HCT116 (cell line): ENCODE measurements around the gene ATP5PO. TPM values are rescaled to one million over a fixed set of nuclear protein-coding genes. Genes with fewer than 3 reads are reported as not detected.

Experiments used
- ATAC-seq: fragments of 200-7000 bp; cut with Tn5 transposase; 2 replicates; pipeline ENCODE4 v1.9.1; 2020; ENCODE audit warnings: mild to moderate bottlenecking, moderate library complexity
- BruUV-seq: library from RNA; stranded (reverse); fragments of 400-500 nt; replicated peaks from 2 replicates; lab custom pipeline; 2021; lab: Mats Ljungman, UMichigan
- CTCF ChIA-PET: fragments of 300-600 bp; sonication (Branson Sonifier 250); formaldehyde crosslinking; loops from one replicate; lab custom pipeline; 2021; ENCODE audit warnings: antibody characterized with exemption; lab: Charles Lee
- POLR2A ChIA-PET: fragments of 300-600, 350-600 bp; sonication (Branson Sonifier 250); formaldehyde crosslinking; loops from one replicate; lab custom pipeline; 2021; ENCODE audit warnings: antibody characterized with exemption; lab: Charles Lee
- RAD21 ChIA-PET, 2 experiments: fragments of 300-600 bp; sonication (Branson Sonifier 250); formaldehyde crosslinking; loops; one replicate each; lab custom pipeline; 2023; ENCODE audit warnings: low total read pairs in 2 of 2; ENCODE audit not compliant: uncharacterized antibody in 2 of 2, unreplicated experiment in 2 of 2, low non-redundant PET in 1 of 2; lab: Charles Lee
- DNase-seq: peaks from one replicate; pipeline ENCODE4 v3.0.0-alpha.2; 2010; ENCODE audit warnings: low read depth, low spot score
- H2AFZ ChIP-seq: fragments of 200-600 bp; shearing (Covaris generic), sonication (generic); 2 replicates; pipeline ENCODE4 v1.6.1; 2017; ENCODE audit warnings: low read depth, mixed run types, mixed read lengths, antibody characterized with exemption, low read length; ENCODE audit not compliant: poor library complexity, severe bottlenecking
- H3K27ac ChIP-seq: 2 replicates; pipeline ENCODE4 v1.5.1; 2012; ENCODE audit warnings: low read depth, low read length
- H3K27me3 ChIP-seq: fragments of 200-600 bp; sonication (generic); 2 replicates; pipeline ENCODE4 v1.6.1; 2016; ENCODE audit warnings: mixed run types, low read length, mixed read lengths; ENCODE audit not compliant: insufficient read depth
- H3K36me3 ChIP-seq, 2 experiments: fragments of 200-500 bp in 1 of 2; fragments of 200-600 bp in 1 of 2; sonication (Bioruptor generic) in 1 of 2; sonication (generic) in 1 of 2; 2 replicates each; pipeline versions ENCODE4 v1.5.1 to v1.6.1; 2014 to 2016; ENCODE audit warnings: low read length in 2 of 2, inconsistent platforms in 1 of 2, mixed read lengths in 1 of 2, mixed run types in 1 of 2; ENCODE audit not compliant: insufficient read depth in 2 of 2, control insufficient read depth in 1 of 2
- H3K4me1 ChIP-seq, 2 experiments: fragments of 200-600 bp in 1 of 2; sonication (generic) in 1 of 2; 2 replicates each; pipeline versions ENCODE4 v1.5.1 to v1.6.1; 2012 to 2017; ENCODE audit warnings: low read length in 2 of 2, inconsistent platforms in 1 of 2, mild to moderate bottlenecking in 1 of 2, mixed read lengths in 1 of 2, mixed run types in 1 of 2, moderate library complexity in 1 of 2; ENCODE audit not compliant: insufficient read depth in 2 of 2, control insufficient read depth in 1 of 2
- H3K4me2 ChIP-seq: fragments of 200-600 bp; sonication (generic); 2 replicates; pipeline ENCODE4 v1.6.1; 2017; ENCODE audit warnings: mixed run types, low read length, mixed read lengths
- H3K4me3 ChIP-seq, 2 experiments: fragments of 200-600 bp in 1 of 2; sonication (generic) in 1 of 2; replicated peaks in 1 of 2; 2 replicates each; pipeline ENCODE4 v1.5.1; 2011 to 2016; ENCODE audit warnings: low read length in 2 of 2, control low read depth in 1 of 2, low read depth in 1 of 2, mild to moderate bottlenecking in 1 of 2, mixed read lengths in 1 of 2, mixed run types in 1 of 2
- H3K79me2 ChIP-seq: fragments of 200-600 bp; sonication (generic); 2 replicates; pipeline ENCODE4 v1.6.1; 2017; ENCODE audit warnings: mild to moderate bottlenecking, mixed run types, low read length, moderate library complexity, mixed read lengths; ENCODE audit not compliant: insufficient read depth
- H3K9ac ChIP-seq: fragments of 200-600 bp; sonication (generic); 2 replicates; pipeline ENCODE4 v1.6.1; 2016; ENCODE audit warnings: low read length, mixed read lengths
- H3K9me2 ChIP-seq: fragments of 200-600 bp; sonication (generic), shearing (Covaris generic); 2 replicates; pipeline ENCODE4 v1.6.1; 2017; ENCODE audit warnings: mixed run types, mild to moderate bottlenecking, moderate library complexity; ENCODE audit not compliant: insufficient read depth
- H3K9me3 ChIP-seq, 2 experiments: fragments of 200-500 bp in 1 of 2; fragments of 200-600 bp in 1 of 2; sonication (Bioruptor generic) in 1 of 2; sonication (generic) in 1 of 2; 2 replicates each; pipeline ENCODE4 v1.6.1; 2014 to 2017; ENCODE audit warnings: low read length in 2 of 2, mixed read lengths in 2 of 2, inconsistent platforms in 1 of 2, low read depth in 1 of 2, mild to moderate bottlenecking in 1 of 2, mixed run types in 1 of 2, moderate library complexity in 1 of 2; ENCODE audit not compliant: control insufficient read depth in 1 of 2, insufficient read depth in 1 of 2
- H4K20me1 ChIP-seq: fragments of 200-600 bp; sonication (generic), shearing (Covaris generic); 2 replicates; pipeline ENCODE4 v1.6.1; 2017; ENCODE audit warnings: mixed run types, mild to moderate bottlenecking, moderate library complexity; ENCODE audit not compliant: insufficient read depth
- ATF3 ChIP-seq: IDR thresholded peaks from 2 replicates; pipeline ENCODE4 v1.6.1; 2012
- CBX3 ChIP-seq: IDR thresholded peaks from 2 replicates; pipeline ENCODE4 v1.6.1; 2012; ENCODE audit warnings: low read depth
- CTCF ChIP-seq, 3 experiments: fragments of 200-600 bp in 1 of 3; sonication (generic) in 1 of 3; IDR thresholded peaks in 2 of 3; conservative IDR thresholded peaks in 1 of 3; 2 replicates each; pipeline ENCODE4 v1.5.1; 2012 to 2017; ENCODE audit warnings: low read depth in 2 of 3, low read length in 2 of 3, antibody characterized with exemption in 1 of 3, borderline replicate concordance in 1 of 3, control low read depth in 1 of 3, mild to moderate bottlenecking in 1 of 3, mixed read lengths in 1 of 3, mixed run types in 1 of 3, moderate library complexity in 1 of 3; ENCODE audit not compliant: insufficient read depth in 1 of 3
- EGR1 ChIP-seq: IDR thresholded peaks from 2 replicates; pipeline ENCODE4 v1.6.1; 2012; ENCODE audit warnings: low read depth
- EZH2 ChIP-seq: fragments of 200-600 bp; sonication (generic); IDR thresholded peaks from 2 replicates; pipeline ENCODE4 v1.6.1; 2017; ENCODE audit warnings: antibody characterized with exemption, mixed run types
- FOSL1 ChIP-seq: IDR thresholded peaks from 2 replicates; pipeline ENCODE4 v1.6.1; 2012; ENCODE audit warnings: low read depth
- POLR2A ChIP-seq: IDR thresholded peaks from 2 replicates; pipeline ENCODE4 v1.7.0; 2011; ENCODE audit warnings: borderline replicate concordance; ENCODE audit not compliant: insufficient read depth, insufficient read length; ENCODE audit errors: extremely low read depth
- RAD21 ChIP-seq: IDR thresholded peaks from 2 replicates; pipeline ENCODE4 v1.6.1; 2012; ENCODE audit warnings: low read depth, mild to moderate bottlenecking
- SIN3A ChIP-seq: IDR thresholded peaks from 2 replicates; pipeline ENCODE4 v1.6.1; 2012; ENCODE audit warnings: low read depth
- SRF ChIP-seq: IDR thresholded peaks from 2 replicates; pipeline ENCODE4 v1.6.1; 2012; ENCODE audit warnings: low read depth
- YY1 ChIP-seq: IDR thresholded peaks from 2 replicates; pipeline ENCODE4 v1.6.1; 2011; ENCODE audit warnings: low read length, low read depth, moderate library complexity, mild to moderate bottlenecking; ENCODE audit not compliant: insufficient replicate concordance; ENCODE audit errors: extremely low read depth
- ZBTB33 ChIP-seq: IDR thresholded peaks from 2 replicates; pipeline ENCODE4 v1.6.1; 2011; ENCODE audit warnings: mild to moderate bottlenecking, low read length, moderate library complexity; ENCODE audit not compliant: insufficient replicate concordance; ENCODE audit errors: extremely low read depth
- ZNF274 ChIP-seq: fragments of 200-500 bp; sonication (Bioruptor generic); IDR thresholded peaks from 2 replicates; pipeline ENCODE4 v1.6.1; 2014; ENCODE audit warnings: mild to moderate bottlenecking, low read depth, low read length, inconsistent platforms
- intact Hi-C: fragments of 100-400 bp; cut with micrococcal nuclease; formaldehyde crosslinking; loops from 2 replicates; pipeline ENCODE4 v1.10.0; 2022
- total RNA-seq: library from RNA; stranded (reverse); gene quantifications from one replicate; pipeline ENCODE4 v1.2.1, GENCODE V29; 2021; ENCODE audit not compliant: unreplicated experiment

ATP5PO gene
- total RNA-seq, 1 experiment from 2014 or later = 238 TPM

- TF ChIP-seq YY1 (no peak), RAD21 (no peak), EZH2 (no peak), ZNF274 (no peak), CBX3 (no peak), SRF (no peak), ATF3 (no peak), FOSL1 (no peak), CTCF (IDR thresholded peaks at IDR 0.05 in 2 of 3, conservative IDR thresholded peaks at IDR 0.05 in 1 of 3; ENCODE audit: borderline replicate concordance in 1 of 3, insufficient read depth in 1 of 3, low read depth in 2 of 3, low read length in 2 of 3) (no peak), POLR2A (no peak), ZBTB33 (no peak), EGR1 (no peak), SIN3A (no peak)
- Histone ChIP-seq H3K27me3 (no peaks in the 10 kb centered on the region), H3K9me2 (no peaks in the 10 kb centered on the region), H3K27ac (no peak overlapping the region), H3K36me3 (no peaks in the 10 kb centered on the region), H3K4me1 (0 out of 4 replicates have a peak, but pooled peaks cover 0 to 3% of the 10 kb centered on the region in 2 experiments), H3K4me2 (no peak overlapping the region), H2AFZ (no peak overlapping the region), H3K9me3 (no peaks in the 10 kb centered on the region), H3K9ac (no peak overlapping the region), H3K4me3 (no peak overlapping the region), H3K79me2 (no peaks in the 10 kb centered on the region), H4K20me1 (no peaks in the 10 kb centered on the region)
- ATAC-seq (no peak), DNase-seq (no peak)
- CTCF ChIA-PET = interaction anchor here (2.5 kb wide), 1 partner anchor 14 kb away, joined by 8 read pairs; no protein-coding TSS in a partner anchor
- intact Hi-C loops = no loop called here
- POLR2A ChIA-PET = interaction anchor here (1.4 kb wide), 1 partner anchor 9 kb away, joined by 5 read pairs; no protein-coding TSS in a partner anchor
- no TSS peak for BruUV-seq
- RAD21 ChIA-PET = no interaction called here
These were observed 22.8 kb upstream of the ATP5PO start for GRCh38 chr21:33938381-33938780.
